Liver (tissue), 3 donors: ENCODE measurements around the gene OSGEPL1.

Experiments used
- CTCF ChIP-seq: fragments of 150-350 bp; IDR thresholded peaks from 2 replicates; pipeline ENCODE4 v1.5.1; 2017; ENCODE audit warnings: improper control_type of control experiment, low read depth, low read length; ENCODE audit not compliant: missing input control
- MAX ChIP-seq: IDR thresholded peaks from 2 replicates; pipeline ENCODE4 v1.6.1; 2016; ENCODE audit warnings: antibody characterized with exemption
- NR2F2 ChIP-seq: IDR thresholded peaks from 2 replicates; pipeline ENCODE4 v1.6.1; 2016; ENCODE audit warnings: antibody characterized with exemption
- RAD21 ChIP-seq, 2 donors: IDR thresholded peaks; 2 replicates each; pipeline ENCODE4 v1.6.1; 2016; ENCODE audit warnings: antibody characterized with exemption in 2 of 2, mild to moderate bottlenecking in 2 of 2
- RXRA ChIP-seq, 2 donors: IDR thresholded peaks; 2 replicates each; pipeline ENCODE4 v1.6.1; 2017 to 2018; ENCODE audit warnings: antibody characterized with exemption in 2 of 2, mild to moderate bottlenecking in 1 of 2
- SP1 ChIP-seq: IDR thresholded peaks from 2 replicates; pipeline ENCODE4 v1.6.1; 2018; ENCODE audit warnings: antibody characterized with exemption, mild to moderate bottlenecking
- TAF1 ChIP-seq: conservative IDR thresholded peaks from 2 replicates; pipeline ENCODE4 v1.6.1; 2016; ENCODE audit warnings: antibody characterized with exemption, mild to moderate bottlenecking
- donor health status: healthy.
- donor health status: healthy.

- TF ChIP-seq TAF1 (no peak), MAX (no peak), CTCF (no peak), SP1 (no peak), RAD21 (IDR thresholded peaks at IDR 0.05) (no peak), NR2F2 (no peak), RXRA (IDR thresholded peaks at IDR 0.05) (no peak)
Observed at GRCh38 chr2:189729430-189729829, 33.2 kb downstream of the OSGEPL1 start.
